Measurements from ENCODE around the gene ADAMTS14.

- TF ChIP-seq EGR1 (IDR thresholded peaks at IDR 0.05), result no peak
- TF ChIP-seq RAD21 (IDR thresholded peaks at IDR 0.05; ENCODE audit: low read depth), result no peak
- no peak for TF ChIP-seq TCF12 (IDR thresholded peaks at IDR 0.05; ENCODE audit: low read depth)
- TF ChIP-seq TEAD4 (IDR thresholded peaks at IDR 0.05), result no peak
- TF ChIP-seq MAX (IDR thresholded peaks at IDR 0.05), result no peak
- no peak for TF ChIP-seq FOXM1 (IDR thresholded peaks at IDR 0.05; ENCODE audit: borderline replicate concordance, low read depth)
- TF ChIP-seq CEBPB (IDR thresholded peaks at IDR 0.05), result no peak
- no peak for TF ChIP-seq CREB1 (IDR thresholded peaks at IDR 0.05; ENCODE audit: low read depth)
- no peak for TF ChIP-seq TAF1 (IDR thresholded peaks at IDR 0.05; ENCODE audit: low read depth)
- TF ChIP-seq NFIC (IDR thresholded peaks at IDR 0.05), result no peak
These were observed 39.6 kb downstream of the ADAMTS14 start for GRCh38 chr10:70711911-70712310.

Measured in Ishikawa (cell line).